H1 (cell line): ENCODE data around the gene TDO2. TPM values are rescaled to one million over a fixed set of nuclear protein-coding genes. Genes with fewer than 3 reads are reported as not detected.

Source experiments
- CTCF ChIA-PET: fragments of 300-600 bp; sonication (Branson Sonifier 250); formaldehyde crosslinking; loops from one replicate; lab custom pipeline; 2021; ENCODE audit not compliant: partially characterized antibody; lab: Charles Lee
- POLR2A ChIA-PET: fragments of 300-600 bp; sonication (Branson Sonifier 250); formaldehyde crosslinking; loops from one replicate; lab custom pipeline; 2021; ENCODE audit warnings: inconsistent platforms; ENCODE audit not compliant: partially characterized antibody; lab: Charles Lee
- DNase-seq, 2 experiments: peaks; one replicate each; pipeline versions ENCODE4 v3.0.0 to v3.0.0-alpha.2; 2010 to 2022; ENCODE audit warnings: low spot score in 2 of 2, low read depth in 1 of 2, mixed read lengths in 1 of 2
- FAIRE-seq: peaks from 2 replicates; lab custom pipeline; 2011; peaks lifted over from hg19 to GRCh38; lab: Jason Lieb, UNC
- H2AFZ ChIP-seq: 2 replicates; pipeline ENCODE4 v1.8.1; 2012; ENCODE audit warnings: low read length, inconsistent platforms
- H2AK5ac ChIP-seq: 2 replicates; pipeline ENCODE4 v1.6.1; 2013; ENCODE audit warnings: low read depth, low read length
- H2BK120ac ChIP-seq: replicated peaks from 2 replicates; pipeline ENCODE3; 2013; ENCODE audit warnings: low read depth, low read length, inconsistent platforms
- H2BK12ac ChIP-seq: 2 replicates; pipeline ENCODE4 v1.6.1; 2013; ENCODE audit warnings: low read depth, low read length
- H2BK15ac ChIP-seq: 2 replicates; pipeline ENCODE4 v1.6.1; 2013; ENCODE audit warnings: low read length
- H2BK20ac ChIP-seq: 2 replicates; pipeline ENCODE4 v1.6.1; 2013; ENCODE audit warnings: low read length
- H2BK5ac ChIP-seq: 2 replicates; pipeline ENCODE4 v1.6.1; 2013; ENCODE audit warnings: low read depth, low read length
- H3K14ac ChIP-seq: 2 replicates; pipeline ENCODE4 v1.6.1; 2013; ENCODE audit warnings: inconsistent platforms; ENCODE audit not compliant: insufficient read length
- H3K18ac ChIP-seq: 2 replicates; pipeline ENCODE4 v1.6.1; 2013; ENCODE audit warnings: low read length; ENCODE audit errors: extremely low read depth
- H3K23ac ChIP-seq: 2 replicates; pipeline ENCODE4 v1.6.1; 2013; ENCODE audit warnings: inconsistent platforms; ENCODE audit not compliant: insufficient read length
- H3K23me2 ChIP-seq: 2 replicates; pipeline ENCODE4 v1.6.1; 2013; ENCODE audit warnings: low read depth, low read length
- H3K27ac ChIP-seq: 2 replicates; pipeline ENCODE4 v1.6.1; 2011; ENCODE audit warnings: low read depth, low read length, inconsistent platforms
- H3K27me3 ChIP-seq, 4 experiments: replicated peaks in 1 of 4; 1 replicate in 1 of 4; 2 replicates in 3 of 4; pipeline versions ENCODE4 v1.6.1 to v1.8.1; 2011 to 2013; ENCODE audit warnings: low read length in 3 of 4, mild to moderate bottlenecking in 3 of 4, inconsistent platforms in 2 of 4, mixed read lengths in 2 of 4, moderate library complexity in 1 of 4; ENCODE audit not compliant: control insufficient read depth in 3 of 4, insufficient read depth in 3 of 4; ENCODE audit errors: extremely low read depth in 1 of 4
- H3K36me3 ChIP-seq, 4 experiments: 2 replicates each; pipeline versions ENCODE4 v1.6.1 to v1.8.1; 2011 to 2013; ENCODE audit warnings: mild to moderate bottlenecking in 4 of 4, low read length in 3 of 4, moderate library complexity in 2 of 4, control low read depth in 1 of 4, inconsistent platforms in 1 of 4; ENCODE audit not compliant: insufficient read depth in 4 of 4, control insufficient read depth in 2 of 4
- H3K4ac ChIP-seq: replicated peaks from 2 replicates; pipeline ENCODE3; 2013; ENCODE audit warnings: low read length, low read depth, mixed read lengths, inconsistent platforms; ENCODE audit not compliant: insufficient read length
- H3K4me1 ChIP-seq, 4 experiments: replicated peaks in 1 of 4; 1 replicate in 1 of 4; 2 replicates in 3 of 4; pipeline versions ENCODE4 v1.6.1 to v1.8.1; 2011 to 2013; ENCODE audit warnings: low read length in 3 of 4, inconsistent platforms in 2 of 4, mixed read lengths in 1 of 4; ENCODE audit not compliant: insufficient read depth in 4 of 4, control insufficient read depth in 3 of 4
- H3K4me2 ChIP-seq, 2 experiments: 2 replicates each; pipeline versions ENCODE4 v1.6.1 to v1.8.1; 2011 to 2013; ENCODE audit warnings: low read depth in 2 of 2, low read length in 2 of 2, control low read depth in 1 of 2, inconsistent platforms in 1 of 2, mild to moderate bottlenecking in 1 of 2; ENCODE audit not compliant: insufficient read depth in 1 of 2
- H3K4me3 ChIP-seq, 4 experiments: fragments of 200-600, 300-600 bp in 1 of 4; sonication (generic), shearing (Covaris generic), sonication (Bioruptor Twin) in 1 of 4; 2 replicates each; pipeline versions ENCODE4 v1.5.1 to v1.8.1; 2011 to 2016; ENCODE audit warnings: low read length in 4 of 4, low read depth in 3 of 4, control low read depth in 2 of 4, inconsistent platforms in 2 of 4, mild to moderate bottlenecking in 2 of 4, mixed read lengths in 1 of 4, moderate library complexity in 1 of 4; ENCODE audit not compliant: insufficient read depth in 2 of 4; ENCODE audit errors: extremely low read depth in 1 of 4
- H3K56ac ChIP-seq: replicated peaks from 2 replicates; pipeline ENCODE3; 2013; ENCODE audit warnings: low read depth, mild to moderate bottlenecking, mixed read lengths, low read length, inconsistent platforms; ENCODE audit not compliant: insufficient read length
- H3K79me1 ChIP-seq: 2 replicates; pipeline ENCODE4 v1.6.1; 2013; ENCODE audit warnings: low read depth, low read length, control low read depth
- H3K79me2 ChIP-seq, 2 experiments: 2 replicates each; pipeline versions ENCODE4 v1.6.1 to v1.8.1; 2012 to 2013; ENCODE audit warnings: low read length in 2 of 2, mild to moderate bottlenecking in 2 of 2, inconsistent platforms in 1 of 2; ENCODE audit not compliant: insufficient read depth in 2 of 2, control insufficient read depth in 1 of 2
- H3K9ac ChIP-seq, 4 experiments: replicated peaks in 1 of 4; 1 replicate in 1 of 4; 2 replicates in 3 of 4; pipeline versions ENCODE4 v1.6.1 to v1.8.1; 2011 to 2013; ENCODE audit warnings: low read depth in 3 of 4, low read length in 3 of 4, control low read depth in 2 of 4, mild to moderate bottlenecking in 2 of 4, moderate library complexity in 2 of 4, inconsistent platforms in 1 of 4; ENCODE audit errors: extremely low read depth in 1 of 4
- H3K9me3 ChIP-seq, 2 experiments: 2 replicates each; pipeline versions ENCODE4 v1.6.1 to v1.8.1; 2012 to 2013; ENCODE audit warnings: mild to moderate bottlenecking in 2 of 2, moderate library complexity in 2 of 2, control low read depth in 1 of 2, inconsistent platforms in 1 of 2, low read depth in 1 of 2, low read length in 1 of 2, mixed read lengths in 1 of 2; ENCODE audit not compliant: insufficient read depth in 2 of 2
- H4K20me1 ChIP-seq, 2 experiments: replicated peaks in 1 of 2; 2 replicates each; pipeline versions ENCODE3 to v1.8.1; 2011 to 2013; ENCODE audit warnings: inconsistent platforms in 2 of 2, low read length in 2 of 2, mild to moderate bottlenecking in 1 of 2; ENCODE audit not compliant: insufficient read depth in 2 of 2, control insufficient read depth in 1 of 2
- H4K5ac ChIP-seq: 2 replicates; pipeline ENCODE4 v1.6.1; 2013; ENCODE audit warnings: low read length, low read depth, mixed read lengths, inconsistent platforms; ENCODE audit not compliant: insufficient read length
- H4K8ac ChIP-seq: 2 replicates; pipeline ENCODE4 v1.8.0; 2013; ENCODE audit warnings: mild to moderate bottlenecking, moderate library complexity, low read length, inconsistent platforms; ENCODE audit not compliant: insufficient read depth; ENCODE audit errors: extremely low read depth
- H4K91ac ChIP-seq: replicated peaks from 2 replicates; pipeline ENCODE3; 2013; ENCODE audit warnings: low read length, mixed read lengths, inconsistent platforms; ENCODE audit not compliant: insufficient read length
- CBX5 ChIP-seq: fragments of 300-800, 300-1000 bp; sonication (generic); IDR thresholded peaks from 2 replicates; pipeline ENCODE4 v1.7.1; 2016; ENCODE audit warnings: antibody characterized with exemption, low read length, low read depth
- FOSL1 ChIP-seq: IDR thresholded peaks from 2 replicates; pipeline ENCODE4 v1.6.1; 2011; ENCODE audit warnings: mild to moderate bottlenecking, low read depth, low read length, moderate library complexity; ENCODE audit not compliant: insufficient read depth
- KDM1A ChIP-seq: fragments of 200-600, 300-600 bp; sonication (generic); IDR thresholded peaks from 2 replicates; pipeline ENCODE4 v1.7.1; 2016; ENCODE audit warnings: mild to moderate bottlenecking, low read length, borderline replicate concordance
- NANOG ChIP-seq: IDR thresholded peaks from 2 replicates; pipeline ENCODE4 v1.6.1; 2011; ENCODE audit warnings: low read length, low read depth, mild to moderate bottlenecking, inconsistent platforms; ENCODE audit not compliant: insufficient read depth, poor library complexity, severe bottlenecking
- POU5F1 ChIP-seq: IDR thresholded peaks from 2 replicates; pipeline ENCODE4 v1.6.1; 2011; ENCODE audit warnings: low read depth, mild to moderate bottlenecking, low read length, moderate library complexity
- RAD21 ChIP-seq, 2 experiments: IDR thresholded peaks in 1 of 2; conservative IDR thresholded peaks in 1 of 2; 2 replicates each; pipeline ENCODE4 v1.6.1; 2011; ENCODE audit warnings: low read depth in 2 of 2, low read length in 2 of 2, improper control_type of control experiment in 1 of 2, inconsistent platforms in 1 of 2, mild to moderate bottlenecking in 1 of 2, moderate library complexity in 1 of 2
- polyA plus RNA-seq, 7 experiments: library from polyadenylated mRNA; depleted of rRNA in 3 of 7; stranded (reverse) in 5 of 7; unstranded in 2 of 7; fragments of >200 nt in 5 of 7; fragments of 200-250 nt in 2 of 7; gene quantifications; 1 replicate in 5 of 7; 2 replicates in 1 of 7; 4 replicates in 1 of 7; pipeline versions ENCODE4 v1.2.1 to v1.2.3, GENCODE V29; 2011 to 2013; ENCODE audit warnings: missing spikeins in 2 of 7, mixed read lengths in 2 of 7
- total RNA-seq: library from RNA; stranded (reverse); fragmentation: NEBNext Ultra II Directional; extraction: Animal tissue kit (Norgen Biotek cat#: 25700); gene quantifications from 2 replicates; pipeline ENCODE4 v1.2.1, GENCODE V29; 2021

TDO2 gene
- total and polyA plus RNA-seq, 2 of the 8 experiments (the other 6 are each of a cell fraction or from before 2014, with no cell fraction given) = 0.03 TPM; not detected in 1

DNA sequence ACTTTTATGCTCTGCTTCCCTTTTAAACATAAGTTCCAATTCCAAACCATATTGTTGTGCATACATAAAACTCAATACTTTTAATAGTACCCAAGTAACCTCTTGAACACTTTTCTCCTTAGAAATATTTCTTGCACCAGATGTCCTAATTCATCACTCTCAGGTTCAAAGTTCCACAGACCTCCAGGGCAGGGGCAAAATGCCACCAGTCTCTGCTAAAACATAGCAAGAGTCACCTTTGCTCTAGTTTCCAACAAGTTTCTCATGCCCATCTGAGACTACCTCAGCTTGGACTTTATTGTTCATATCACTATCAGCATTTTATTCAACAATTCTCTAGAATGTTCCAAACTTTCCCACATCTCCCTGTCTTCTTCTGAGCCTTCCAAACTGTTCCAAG is 23.7 kb upstream of the TDO2 start:
- FAIRE-seq (no peak), DNase-seq (no peak)
- H2BK120ac ChIP-seq = no peak overlapping the region
- no peak overlapping the region for H2BK12ac ChIP-seq
- no peaks in the 10 kb centered on the region for H4K20me1 ChIP-seq
- TF ChIP-seq FOSL1 (no peak), KDM1A (no peak), RAD21 (IDR thresholded peaks at IDR 0.05 in 1 of 2, conservative IDR thresholded peaks at IDR 0.05 in 1 of 2; ENCODE audit: low read depth in 2 of 2, low read length in 2 of 2) (no peak), POU5F1 (no peak), NANOG (no peak), CBX5 (no peak)
- H4K8ac ChIP-seq = no peak overlapping the region
- no peak overlapping the region for H2AK5ac ChIP-seq
- H3K23ac ChIP-seq = no peak overlapping the region
- H3K4me3 ChIP-seq = no peak overlapping the region
- H3K9me3 ChIP-seq = peaks cover 13 to 19% of the 10 kb centered on the region in 2 experiments; a peak in 3 of 4 replicates
- no peaks in the 10 kb centered on the region for H3K27me3 ChIP-seq
- no peak overlapping the region for H3K9ac ChIP-seq
- H2BK15ac ChIP-seq = no peak overlapping the region
- H4K91ac ChIP-seq = no peak overlapping the region
- ChIA-PET CTCF (no interaction called here), POLR2A (no interaction called here)
- H3K56ac ChIP-seq = no peak overlapping the region
- H3K23me2 ChIP-seq = no peaks in the 10 kb centered on the region
- H3K27ac ChIP-seq = no peak overlapping the region
- no peak overlapping the region for H3K18ac ChIP-seq
- H3K14ac ChIP-seq = no peak overlapping the region
- no peak overlapping the region for H3K4me2 ChIP-seq
- no peak overlapping the region for H4K5ac ChIP-seq
- H3K79me1 ChIP-seq = no peaks in the 10 kb centered on the region
- no peak overlapping the region for H2BK5ac ChIP-seq
- H3K4ac ChIP-seq = no peak overlapping the region
- H2AFZ ChIP-seq = no peak overlapping the region
- no peaks in the 10 kb centered on the region for H3K4me1 ChIP-seq
- H2BK20ac ChIP-seq = no peak overlapping the region
- H3K79me2 ChIP-seq = no peaks in the 10 kb centered on the region
- H3K36me3 ChIP-seq = peaks cover 0 to 7% (median 0%) of the 10 kb centered on the region in 4 experiments; a peak in 1 of 8 replicates
